ENCODE results near the gene NRG3.

The NRG3 gene

DNA sequence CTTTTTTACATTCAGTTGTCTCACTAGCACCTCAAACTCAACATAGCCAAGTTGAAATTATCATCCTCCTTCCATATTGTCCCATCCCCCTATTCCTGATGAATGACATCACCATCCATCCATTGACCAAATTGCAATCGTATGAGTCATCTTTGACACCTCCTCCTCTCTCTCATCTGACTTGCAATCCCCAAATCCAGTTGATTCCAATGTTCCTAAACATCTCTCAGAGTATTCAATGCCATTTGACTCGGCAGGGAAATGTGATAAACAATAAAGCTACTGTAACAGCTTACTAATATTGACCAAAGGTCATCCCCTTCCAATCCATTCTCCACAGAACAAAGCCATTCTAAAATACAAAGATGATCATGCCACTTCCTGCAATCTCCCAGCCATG, 1047.8 kb downstream of the NRG3 start:
- H3K4me2 ChIP-seq (ENCODE audit: low read length) = no peak overlapping the region
- H2AFZ ChIP-seq = no peak overlapping the region
- no peaks in the 10 kb centered on the region for H3K27me3 ChIP-seq (ENCODE audit: control insufficient read depth, insufficient read depth, low read length)
- no peaks in the 10 kb centered on the region for H3K79me2 ChIP-seq
- no peak overlapping the region for H3K27ac ChIP-seq
- no peak overlapping the region for H3K9ac ChIP-seq
- TF ChIP-seq, protein P1, sequence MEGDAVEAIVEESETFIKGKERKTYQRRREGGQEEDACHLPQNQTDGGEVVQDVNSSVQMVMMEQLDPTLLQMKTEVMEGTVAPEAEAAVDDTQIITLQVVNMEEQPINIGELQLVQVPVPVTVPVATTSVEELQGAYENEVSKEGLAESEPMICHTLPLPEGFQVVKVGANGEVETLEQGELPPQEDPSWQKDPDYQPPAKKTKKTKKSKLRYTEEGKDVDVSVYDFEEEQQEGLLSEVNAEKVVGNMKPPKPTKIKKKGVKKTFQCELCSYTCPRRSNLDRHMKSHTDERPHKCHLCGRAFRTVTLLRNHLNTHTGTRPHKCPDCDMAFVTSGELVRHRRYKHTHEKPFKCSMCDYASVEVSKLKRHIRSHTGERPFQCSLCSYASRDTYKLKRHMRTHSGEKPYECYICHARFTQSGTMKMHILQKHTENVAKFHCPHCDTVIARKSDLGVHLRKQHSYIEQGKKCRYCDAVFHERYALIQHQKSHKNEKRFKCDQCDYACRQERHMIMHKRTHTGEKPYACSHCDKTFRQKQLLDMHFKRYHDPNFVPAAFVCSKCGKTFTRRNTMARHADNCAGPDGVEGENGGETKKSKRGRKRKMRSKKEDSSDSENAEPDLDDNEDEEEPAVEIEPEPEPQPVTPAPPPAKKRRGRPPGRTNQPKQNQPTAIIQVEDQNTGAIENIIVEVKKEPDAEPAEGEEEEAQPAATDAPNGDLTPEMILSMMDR (IDR thresholded peaks at IDR 0.05) = no peak
- no peaks in the 10 kb centered on the region for H3K9me3 ChIP-seq (ENCODE audit: control insufficient read depth, low read length)
- no peaks in the 10 kb centered on the region for H3K4me1 ChIP-seq
- no peak overlapping the region for H3K4me3 ChIP-seq (ENCODE audit: low read depth, low read length)
- H3K36me3 ChIP-seq (ENCODE audit: control insufficient read depth, insufficient read depth, low read length) = no peaks in the 10 kb centered on the region

DNA sequence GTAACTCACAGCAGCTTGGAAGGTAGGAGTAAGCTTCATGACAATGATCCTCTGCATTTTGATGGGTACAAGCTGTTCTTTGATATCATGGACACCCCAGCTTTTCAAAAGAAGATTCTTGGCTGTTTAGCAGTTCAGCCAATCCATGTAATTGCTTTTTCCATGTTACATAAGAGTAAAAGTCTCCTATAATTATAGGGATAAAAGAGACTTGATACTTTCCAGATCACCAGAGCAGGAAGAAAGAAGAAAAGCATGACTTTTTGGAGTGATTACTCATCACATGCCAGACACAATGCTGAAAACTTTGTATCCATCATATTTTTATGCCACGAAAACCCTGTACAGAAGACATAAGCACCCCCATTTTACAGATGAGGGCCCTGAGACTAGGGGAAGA, 1049.7 kb downstream of the NRG3 start:
- no peaks in the 10 kb centered on the region for H3K4me1 ChIP-seq
- H3K4me2 ChIP-seq (ENCODE audit: low read length) = no peak overlapping the region
- H3K9me3 ChIP-seq (ENCODE audit: control insufficient read depth, low read length) = no peaks in the 10 kb centered on the region
- H3K9ac ChIP-seq = no peak overlapping the region
- no peak overlapping the region for H2AFZ ChIP-seq
- H3K4me3 ChIP-seq (ENCODE audit: low read depth, low read length) = no peak overlapping the region
- no peaks in the 10 kb centered on the region for H3K27me3 ChIP-seq (ENCODE audit: control insufficient read depth, insufficient read depth, low read length)
- no peaks in the 10 kb centered on the region for H3K79me2 ChIP-seq
- H3K36me3 ChIP-seq (ENCODE audit: control insufficient read depth, insufficient read depth, low read length) = no peaks in the 10 kb centered on the region
- no peak overlapping the region for H3K27ac ChIP-seq
- TF ChIP-seq, protein P1 (IDR thresholded peaks at IDR 0.05) = no peak

DNA sequence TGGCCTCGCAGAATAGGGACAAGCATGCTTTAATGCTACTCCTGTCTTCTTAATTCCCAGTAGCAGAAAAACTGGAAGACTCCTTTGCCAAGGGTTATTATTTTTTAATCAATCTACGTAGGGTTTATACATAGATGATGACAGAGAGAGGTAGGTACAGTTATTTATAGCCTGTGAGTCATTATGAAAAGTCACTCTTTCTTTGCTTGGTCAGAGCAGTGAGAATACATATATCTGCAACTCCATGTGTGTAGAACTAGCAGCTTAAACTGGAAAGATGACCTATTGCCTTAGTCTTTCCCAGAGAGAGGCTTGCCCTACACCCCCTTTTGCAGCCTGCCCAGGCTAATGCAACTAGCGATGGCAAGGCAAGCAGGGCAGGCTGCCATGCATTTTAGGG, 1050.6 kb downstream of the NRG3 start:
- no peaks in the 10 kb centered on the region for H3K4me1 ChIP-seq
- TF ChIP-seq, protein P1 (IDR thresholded peaks at IDR 0.05) = no peak
- no peak overlapping the region for H3K4me2 ChIP-seq (ENCODE audit: low read length)
- H3K9ac ChIP-seq = no peak overlapping the region
- no peak overlapping the region for H2AFZ ChIP-seq
- H3K27ac ChIP-seq = no peak overlapping the region
- no peak overlapping the region for H3K4me3 ChIP-seq (ENCODE audit: low read depth, low read length)
- no peaks in the 10 kb centered on the region for H3K27me3 ChIP-seq (ENCODE audit: control insufficient read depth, insufficient read depth, low read length)
- H3K36me3 ChIP-seq (ENCODE audit: control insufficient read depth, insufficient read depth, low read length) = no peaks in the 10 kb centered on the region
- no peaks in the 10 kb centered on the region for H3K79me2 ChIP-seq
- H3K9me3 ChIP-seq (ENCODE audit: control insufficient read depth, low read length) = no peaks in the 10 kb centered on the region

DNA sequence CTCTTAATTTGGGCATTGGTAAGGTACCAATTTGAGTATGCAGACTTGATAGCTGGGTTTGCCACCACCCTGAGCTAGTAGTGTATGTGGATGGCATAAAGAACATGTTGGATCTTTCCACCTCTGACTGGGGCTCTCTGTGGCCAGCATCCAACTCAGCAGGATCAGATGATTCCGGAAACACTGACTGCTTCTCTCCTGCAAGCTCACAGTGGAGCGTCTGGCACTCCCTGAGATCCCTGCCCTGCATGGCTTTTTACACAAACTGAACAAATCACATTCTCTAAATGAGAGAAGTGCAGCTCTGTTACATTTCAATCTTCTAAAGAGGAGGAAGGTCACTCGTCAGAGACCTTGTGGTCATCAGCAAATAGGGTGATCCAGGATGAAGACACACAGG, 1057.5 kb downstream of the NRG3 start:
- Histone ChIP-seq H3K9me3 (ENCODE audit: control insufficient read depth, low read length) (no peaks in the 10 kb centered on the region), H3K4me2 (ENCODE audit: low read length) (no peak overlapping the region), H3K4me3 (ENCODE audit: low read depth, low read length) (no peak overlapping the region), H3K79me2 (no peaks in the 10 kb centered on the region), H3K9ac (no peak overlapping the region), H3K36me3 (ENCODE audit: control insufficient read depth, insufficient read depth, low read length) (no peaks in the 10 kb centered on the region), H3K4me1 (no peaks in the 10 kb centered on the region), H2AFZ (no peak overlapping the region), H3K27ac (no peak overlapping the region), H3K27me3 (ENCODE audit: control insufficient read depth, insufficient read depth, low read length) (no peaks in the 10 kb centered on the region)
- TF ChIP-seq, protein P1 (IDR thresholded peaks at IDR 0.05) = no peak

DNA sequence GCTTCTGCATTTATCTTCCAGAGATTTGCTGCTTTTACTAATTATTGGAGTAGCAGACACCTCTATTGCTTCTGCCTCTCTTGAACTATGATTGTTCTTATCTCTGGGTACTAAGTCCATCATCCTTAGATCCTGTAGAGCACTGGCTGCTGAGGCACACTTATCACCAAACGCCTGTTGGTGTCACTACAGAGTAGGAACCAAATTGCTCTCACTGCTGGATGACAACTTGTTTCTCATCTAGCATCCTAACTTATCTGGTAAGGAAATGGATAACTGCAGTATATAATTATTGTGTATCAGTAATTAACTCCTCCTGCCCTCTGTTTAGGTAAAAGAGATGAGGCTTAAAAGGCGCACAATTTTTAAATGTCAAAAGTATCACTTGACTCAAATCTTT, 1059.4 kb downstream of the NRG3 start:
- no peaks in the 10 kb centered on the region for H3K9me3 ChIP-seq (ENCODE audit: control insufficient read depth, low read length)
- H3K4me3 ChIP-seq (ENCODE audit: low read depth, low read length) = no peak overlapping the region
- no peaks in the 10 kb centered on the region for H3K4me1 ChIP-seq

More for the DNA sequence above, 1059.4 kb downstream of the NRG3 start:
- H3K9ac ChIP-seq = no peak overlapping the region
- no peak overlapping the region for H3K4me2 ChIP-seq (ENCODE audit: low read length)
- no peak overlapping the region for H3K27ac ChIP-seq
- TF ChIP-seq, protein P1 (IDR thresholded peaks at IDR 0.05) = no peak
- no peaks in the 10 kb centered on the region for H3K36me3 ChIP-seq (ENCODE audit: control insufficient read depth, insufficient read depth, low read length)
- no peaks in the 10 kb centered on the region for H3K79me2 ChIP-seq
- no peaks in the 10 kb centered on the region for H3K27me3 ChIP-seq (ENCODE audit: control insufficient read depth, insufficient read depth, low read length)
- H2AFZ ChIP-seq = no peak overlapping the region

Data from parathyroid adenoma (tissue), 2 donors.